K562 (cell line): ENCODE data around the gene ZSWIM1. TPM values are rescaled to one million over a fixed set of nuclear protein-coding genes. Genes with fewer than 3 reads are reported as not detected.

Experiments
- ATAC-seq: fragments of 200-7000 bp; cut with Tn5 transposase; 3 replicates; pipeline ENCODE4 v1.9.1; 2020; ENCODE audit warnings: moderate library complexity
- BruUV-seq: library from RNA; stranded (reverse); fragments of 400-500 nt; replicated peaks from 2 replicates; lab custom pipeline; 2021; lab: Mats Ljungman, UMichigan
- CTCF ChIA-PET: fragments of 300-600 bp; formaldehyde crosslinking; extraction: SDS; loops from one replicate; lab custom pipeline; 2021; ENCODE audit warnings: low intra/inter-chr PET ratio; lab: Yijun Ruan, JAX
- POLR2A ChIA-PET: fragments of 300-600, 350-650 bp; sonication (Branson Sonifier 250); formaldehyde crosslinking; extraction: SDS; loops from one replicate; lab custom pipeline; 2021; ENCODE audit warnings: antibody characterized with exemption, inconsistent platforms; lab: Yijun Ruan, JAX
- DNase-seq, 4 experiments: peaks; one replicate each; pipeline versions ENCODE4 v3.0.0 to v3.0.0-alpha.2; 2011 to 2018; ENCODE audit warnings: low spot score in 3 of 4, mixed read lengths in 3 of 4; ENCODE audit errors: extremely low read depth in 1 of 4
- FAIRE-seq: peaks from 2 replicates; lab custom pipeline; 2011; peaks lifted over from hg19 to GRCh38; lab: Jason Lieb, UNC
- H2AFZ ChIP-seq: 2 replicates; pipeline ENCODE4 v1.6.0; 2011; ENCODE audit warnings: low read depth, low read length, control low read depth, inconsistent platforms
- H3K27ac ChIP-seq: fragments of 200-600 bp; 3 replicates; pipeline ENCODE4 v1.8.0; 2011; ENCODE audit warnings: low read depth, mild to moderate bottlenecking, control low read depth, inconsistent platforms, low read length, moderate library complexity, mixed read lengths; ENCODE audit errors: extremely low read depth
- H3K27me3 ChIP-seq, 2 experiments: fragments of 300-600 bp in 1 of 2; 2 replicates in 1 of 2; 3 replicates in 1 of 2; pipeline versions ENCODE4 v1.6.0 to v1.8.0; 2011; ENCODE audit warnings: inconsistent platforms in 2 of 2, low read length in 2 of 2, mild to moderate bottlenecking in 1 of 2, mixed read lengths in 1 of 2, moderate library complexity in 1 of 2; ENCODE audit not compliant: control insufficient read depth in 2 of 2, insufficient read depth in 2 of 2
- H3K36me3 ChIP-seq: fragments of 300-600 bp; 3 replicates; pipeline ENCODE4 v1.8.0; 2011; ENCODE audit warnings: mild to moderate bottlenecking, low read length, inconsistent platforms; ENCODE audit not compliant: control insufficient read depth, insufficient read depth
- H3K4me1 ChIP-seq, 2 experiments: fragments of 200-600 bp in 1 of 2; replicated peaks in 1 of 2; 2 replicates in 1 of 2; 3 replicates in 1 of 2; pipeline versions ENCODE4 v1.5.1 to v1.8.0; 2011; ENCODE audit warnings: inconsistent platforms in 2 of 2, low read length in 2 of 2, mild to moderate bottlenecking in 1 of 2, mixed read lengths in 1 of 2, moderate library complexity in 1 of 2; ENCODE audit not compliant: control insufficient read depth in 2 of 2, insufficient read depth in 2 of 2
- H3K4me2 ChIP-seq: 2 replicates; pipeline ENCODE4 v1.6.1; 2011; ENCODE audit warnings: low read length, control low read depth, inconsistent platforms, mixed read lengths; ENCODE audit not compliant: insufficient read depth
- H3K4me3 ChIP-seq: fragments of 200-600 bp; sonication (generic), shearing (Covaris generic); 2 replicates; pipeline ENCODE4 v1.5.1; 2016; ENCODE audit warnings: control low read depth, inconsistent platforms
- H3K79me2 ChIP-seq: fragments of 200-600 bp; 3 replicates; pipeline ENCODE4 v1.8.0; 2011; ENCODE audit warnings: low read length, inconsistent platforms; ENCODE audit not compliant: control insufficient read depth, insufficient read depth
- H3K9ac ChIP-seq, 2 experiments: 2 replicates each; pipeline versions ENCODE4 v1.6.0 to v1.6.1; 2011; ENCODE audit warnings: low read depth in 2 of 2, low read length in 2 of 2, control low read depth in 1 of 2, inconsistent platforms in 1 of 2, mild to moderate bottlenecking in 1 of 2, mixed read lengths in 1 of 2; ENCODE audit not compliant: insufficient read depth in 1 of 2
- H3K9me1 ChIP-seq: one replicate; pipeline ENCODE4 v1.6.0; 2011; ENCODE audit warnings: inconsistent platforms, mild to moderate bottlenecking, low read length, moderate library complexity; ENCODE audit not compliant: control insufficient read depth, insufficient read depth
- H3K9me3 ChIP-seq: replicated peaks from 2 replicates; pipeline ENCODE4 v1.5.1; 2011; ENCODE audit warnings: low read depth, low read length, inconsistent platforms; ENCODE audit not compliant: control insufficient read depth, insufficient read depth
- H4K20me1 ChIP-seq: replicated peaks from 2 replicates; pipeline ENCODE4 v1.6.1; 2011; ENCODE audit warnings: low read length, inconsistent platforms, mixed read lengths; ENCODE audit not compliant: control insufficient read depth, insufficient read depth
- CBX3 ChIP-seq, 2 experiments: IDR thresholded peaks; 1 replicate in 1 of 2; 2 replicates in 1 of 2; pipeline ENCODE4 v1.6.1; 2012; ENCODE audit warnings: inconsistent platforms in 2 of 2, low read length in 2 of 2, borderline replicate concordance in 1 of 2, control low read depth in 1 of 2
- HEY1 ChIP-seq: fragments of 250-450 bp; sonication (Bioruptor Pico); IDR thresholded peaks from 2 replicates; pipeline ENCODE4 v1.5.0; 2020; ENCODE audit warnings: mild to moderate bottlenecking, moderate library complexity, borderline replicate concordance
- SP1 ChIP-seq: sonication (generic); formaldehyde crosslinking; IDR thresholded peaks from 2 replicates; pipeline ENCODE4 v1.8.1; 2022; ENCODE audit warnings: mild to moderate bottlenecking, missing genetic modification reagents
- SREBF2 ChIP-seq: sonication (generic); formaldehyde crosslinking; IDR thresholded peaks from 2 replicates; pipeline ENCODE4 v1.4.0; 2020; ENCODE audit warnings: mild to moderate bottlenecking, missing genetic modification reagents
- TEAD4 ChIP-seq, 2 experiments: sonication (generic) in 1 of 2; formaldehyde crosslinking in 1 of 2; IDR thresholded peaks; 2 replicates each; pipeline versions ENCODE4 v1.6.1 to v1.8.0; 2012 to 2022; ENCODE audit warnings: borderline replicate concordance in 1 of 2, inconsistent platforms in 1 of 2, low read length in 1 of 2, mild to moderate bottlenecking in 1 of 2, missing genetic modification reagents in 1 of 2
- ZZZ3 ChIP-seq: fragments of 450-650 bp; IDR thresholded peaks from 2 replicates; pipeline ENCODE4 v1.6.1; 2016; ENCODE audit warnings: antibody characterized with exemption, mild to moderate bottlenecking, moderate library complexity
- whole genome bisulfite sequencing: fragments of 100-300 bp; shearing (Covaris generic); methylation state at CpG from one replicate; pipeline ENCODE4 v1.1.6; 2016; ENCODE audit warnings: low coverage, mixed read lengths; ENCODE audit not compliant: insufficient coverage; ENCODE audit errors: missing lambda C conversion rate; 5-methylcytosine and 5-hydroxymethylcytosine counted together
- in situ Hi-C: fragments of 300-500 bp; cut with MboI; formaldehyde crosslinking; loops from 4 replicates; pipeline ENCODE4 v1.15.0; 2018; ENCODE audit warnings: inconsistent platforms, mixed read lengths
- intact Hi-C: fragments of 100-400 bp; cut with micrococcal nuclease; formaldehyde crosslinking; loops from 2 replicates; pipeline ENCODE4 v1.14.2; 2022
- polyA plus RNA-seq, 8 experiments: library from polyadenylated mRNA; depleted of rRNA in 4 of 8; stranded (reverse) in 5 of 8; unstranded in 3 of 8; fragments of >200 nt; fragmentation: Nextera tagmentation in 2 of 8; fragmentation: Illumina TruSeq in 1 of 8; extraction: Ambion mirVana in 2 of 8; extraction: Trizol in 1 of 8; gene quantifications; 2 replicates each; pipeline versions ENCODE4 v1.2.1 to v1.2.3, GENCODE V29; 2011 to 2014; ENCODE audit warnings: inconsistent platforms in 1 of 8, missing spikeins in 1 of 8
- total RNA-seq, 7 experiments: library from RNA; depleted of rRNA in 6 of 7; stranded (reverse); fragments of >200 nt in 6 of 7; fragmentation: Illumina TruSeq in 2 of 7; extraction: Trizol in 2 of 7; gene quantifications; 2 replicates each; pipeline versions ENCODE4 v1.2.1 to v1.2.3, GENCODE V29; 2011 to 2021; ENCODE audit warnings: low replicate concordance in 1 of 7
- TF ChIP-seq, protein P1 (sequence below): sonication (generic); formaldehyde crosslinking; IDR thresholded peaks from 2 replicates; pipeline ENCODE4 v1.8.0; 2022; ENCODE audit warnings: missing genetic modification reagents, mild to moderate bottlenecking, borderline replicate concordance
- TF ChIP-seq, protein P2 (sequence below), 2 experiments: fragments of 450-650 bp; conservative IDR thresholded peaks; 2 replicates each; pipeline ENCODE4 v1.6.1; 2017; ENCODE audit warnings: mild to moderate bottlenecking in 2 of 2, moderate library complexity in 2 of 2

The ZSWIM1 gene
- total and polyA plus RNA-seq, 9 of the 15 experiments (the other 6 are each of a cell fraction or from before 2014, with no cell fraction given), result 2.5 to 15.6 (median 9.5) TPM

DNA sequence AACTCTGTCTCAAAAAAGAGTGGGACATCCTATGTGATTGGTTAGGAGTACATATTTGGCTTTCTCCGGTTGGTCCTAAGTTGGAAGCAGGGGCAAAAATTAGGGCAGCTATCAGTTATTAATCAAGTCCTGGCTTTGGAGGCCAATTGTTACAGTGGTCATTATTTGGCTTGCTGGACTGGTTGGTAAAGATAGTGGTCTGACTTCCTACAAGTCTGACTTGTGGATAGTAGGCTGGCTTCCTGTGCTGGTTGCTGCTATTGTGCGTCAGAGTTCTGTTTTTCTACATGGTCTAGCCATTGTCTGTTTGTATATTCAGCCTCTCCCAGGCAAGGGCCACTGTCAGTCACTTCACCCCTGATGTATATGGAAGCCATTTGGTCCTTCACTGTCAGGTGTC lies 30.8 kb upstream of the ZSWIM1 start:
- no peak overlapping the region for H3K4me2 ChIP-seq
- FAIRE-seq, result no peak
- no peak for ATAC-seq
- H3K4me3 ChIP-seq, result no peak overlapping the region
- H4K20me1 ChIP-seq, result no peaks in the 10 kb centered on the region
- H3K27ac ChIP-seq, result peak overlapping the region; percentile 63; the same call in 2 of the 3 replicates
- no peak for DNase-seq
- peaks cover 5% of the 10 kb centered on the region for H3K9me3 ChIP-seq
- H3K79me2 ChIP-seq, result no peaks in the 10 kb centered on the region
- peaks cover 21% of the 10 kb centered on the region; the same call in 2 of the 3 replicates for H3K36me3 ChIP-seq
- no TSS peak for BruUV-seq
- no peaks in the 10 kb centered on the region for H3K27me3 ChIP-seq
- H2AFZ ChIP-seq, result no peak overlapping the region
- ChIA-PET CTCF (no interaction called here), POLR2A (interaction anchor here (0.7 kb wide), 1 partner anchor 132 kb away, joined by 3 read pairs; no protein-coding TSS in a partner anchor)
- peaks cover 12 to 14% of the 10 kb centered on the region in 2 experiments; a peak in 4 of 5 replicates for H3K4me1 ChIP-seq
- H3K9ac ChIP-seq, result no peak overlapping the region
- in situ Hi-C loops (no loop called here), intact Hi-C loops (no loop called here)
- peaks cover 3% of the 10 kb centered on the region for H3K9me1 ChIP-seq
- 73% methylated on average over 2 of the region's 2 CpGs for WGBS
- TF ChIP-seq SP1 (no peak), ZZZ3 (no peak), CBX3 (IDR thresholded peaks at IDR 0.05; ENCODE audit: borderline replicate concordance in 1 of 2, low read length in 2 of 2) (peak in 1 of 2 experiments; percentile 77; a peak in 2 of 3 replicates), SREBF2 (CRISPR knock-in tag) (no peak), HEY1 (no peak), TEAD4 (IDR thresholded peaks at IDR 0.05; ENCODE audit: low read length) (no peak), TEAD4 (CRISPR knock-in tag; IDR thresholded peaks at IDR 0.05; ENCODE audit: borderline replicate concordance) (no peak)
- TF ChIP-seq, protein P1, sequence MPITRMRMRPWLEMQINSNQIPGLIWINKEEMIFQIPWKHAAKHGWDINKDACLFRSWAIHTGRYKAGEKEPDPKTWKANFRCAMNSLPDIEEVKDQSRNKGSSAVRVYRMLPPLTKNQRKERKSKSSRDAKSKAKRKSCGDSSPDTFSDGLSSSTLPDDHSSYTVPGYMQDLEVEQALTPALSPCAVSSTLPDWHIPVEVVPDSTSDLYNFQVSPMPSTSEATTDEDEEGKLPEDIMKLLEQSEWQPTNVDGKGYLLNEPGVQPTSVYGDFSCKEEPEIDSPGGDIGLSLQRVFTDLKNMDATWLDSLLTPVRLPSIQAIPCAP (CRISPR knock-in tag), result no peak
- TF ChIP-seq, protein P2, sequence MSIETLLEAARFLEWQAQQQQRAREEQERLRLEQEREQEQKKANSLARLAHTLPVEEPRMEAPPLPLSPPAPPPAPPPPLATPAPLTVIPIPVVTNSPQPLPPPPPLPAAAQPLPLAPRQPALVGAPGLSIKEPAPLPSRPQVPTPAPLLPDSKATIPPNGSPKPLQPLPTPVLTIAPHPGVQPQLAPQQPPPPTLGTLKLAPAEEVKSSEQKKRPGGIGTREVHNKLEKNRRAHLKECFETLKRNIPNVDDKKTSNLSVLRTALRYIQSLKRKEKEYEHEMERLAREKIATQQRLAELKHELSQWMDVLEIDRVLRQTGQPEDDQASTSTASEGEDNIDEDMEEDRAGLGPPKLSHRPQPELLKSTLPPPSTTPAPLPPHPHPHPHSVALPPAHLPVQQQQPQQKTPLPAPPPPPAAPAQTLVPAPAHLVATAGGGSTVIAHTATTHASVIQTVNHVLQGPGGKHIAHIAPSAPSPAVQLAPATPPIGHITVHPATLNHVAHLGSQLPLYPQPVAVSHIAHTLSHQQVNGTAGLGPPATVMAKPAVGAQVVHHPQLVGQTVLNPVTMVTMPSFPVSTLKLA (conservative IDR thresholded peaks at IDR 0.05), result no peak
